ENCODE results near the gene TLNRD1. TPM values are rescaled to one million over a fixed set of nuclear protein-coding genes. Genes with fewer than 3 reads are reported as not detected.

TLNRD1 gene
- total and polyA plus RNA-seq, 2 experiments from 2014 or later = 14.4 to 41.8 TPM

DNA sequence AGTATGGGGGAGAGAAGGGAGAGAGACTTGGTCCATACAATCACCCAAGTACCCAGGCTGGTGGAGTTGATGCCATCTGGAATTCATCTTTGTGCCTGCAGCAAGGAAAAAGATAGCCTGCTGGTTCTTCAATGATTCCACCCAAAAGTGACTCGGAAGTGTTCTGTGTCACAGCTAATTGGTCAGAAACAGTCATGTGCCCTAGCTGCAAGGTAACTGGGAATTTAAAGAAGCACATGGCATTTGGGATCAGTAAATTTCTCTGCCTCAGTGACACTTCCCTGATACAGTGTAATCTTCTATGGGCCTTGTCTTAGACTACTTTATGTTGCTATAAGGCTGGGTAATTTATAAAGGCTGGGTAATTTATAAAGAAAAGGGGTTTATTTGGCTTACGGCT, 17.5 kb downstream of the TLNRD1 start:
- DNase-seq (ENCODE audit: low read depth in 1 of 2, low spot score in 1 of 2) = no peak

DNA sequence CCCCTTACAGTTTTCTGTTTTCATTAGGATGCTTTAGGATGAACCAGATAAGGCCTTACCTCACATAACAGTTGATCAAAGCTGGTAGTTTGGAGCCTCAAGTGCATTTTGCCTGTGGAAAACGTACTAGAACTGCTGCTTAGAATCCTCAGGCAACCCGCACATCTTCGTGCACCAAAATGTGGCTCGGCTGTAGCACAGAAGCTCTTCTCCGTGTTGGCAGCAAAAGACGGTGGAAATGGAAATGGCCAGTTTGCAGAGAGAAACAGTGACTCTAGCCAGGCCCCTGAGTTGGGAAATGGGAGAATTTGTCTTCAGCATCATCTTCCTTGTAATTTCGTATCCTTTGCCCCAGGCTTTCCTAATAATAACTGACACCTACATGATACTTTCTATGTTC, 20.6 kb downstream of the TLNRD1 start:
- no peaks in the 10 kb centered on the region for H3K4me1 ChIP-seq (ENCODE audit: low read depth)
- H3K36me3 ChIP-seq = no peaks in the 10 kb centered on the region
- no peaks in the 10 kb centered on the region for H3K9me3 ChIP-seq (ENCODE audit: low read depth)
- no peak overlapping the region for H3K4me3 ChIP-seq
- no peaks in the 10 kb centered on the region for H3K27me3 ChIP-seq
- H3K27ac ChIP-seq = no peak overlapping the region
- DNase-seq (ENCODE audit: low read depth in 1 of 2, low spot score in 1 of 2) = no peak
- TF ChIP-seq, protein P1, sequence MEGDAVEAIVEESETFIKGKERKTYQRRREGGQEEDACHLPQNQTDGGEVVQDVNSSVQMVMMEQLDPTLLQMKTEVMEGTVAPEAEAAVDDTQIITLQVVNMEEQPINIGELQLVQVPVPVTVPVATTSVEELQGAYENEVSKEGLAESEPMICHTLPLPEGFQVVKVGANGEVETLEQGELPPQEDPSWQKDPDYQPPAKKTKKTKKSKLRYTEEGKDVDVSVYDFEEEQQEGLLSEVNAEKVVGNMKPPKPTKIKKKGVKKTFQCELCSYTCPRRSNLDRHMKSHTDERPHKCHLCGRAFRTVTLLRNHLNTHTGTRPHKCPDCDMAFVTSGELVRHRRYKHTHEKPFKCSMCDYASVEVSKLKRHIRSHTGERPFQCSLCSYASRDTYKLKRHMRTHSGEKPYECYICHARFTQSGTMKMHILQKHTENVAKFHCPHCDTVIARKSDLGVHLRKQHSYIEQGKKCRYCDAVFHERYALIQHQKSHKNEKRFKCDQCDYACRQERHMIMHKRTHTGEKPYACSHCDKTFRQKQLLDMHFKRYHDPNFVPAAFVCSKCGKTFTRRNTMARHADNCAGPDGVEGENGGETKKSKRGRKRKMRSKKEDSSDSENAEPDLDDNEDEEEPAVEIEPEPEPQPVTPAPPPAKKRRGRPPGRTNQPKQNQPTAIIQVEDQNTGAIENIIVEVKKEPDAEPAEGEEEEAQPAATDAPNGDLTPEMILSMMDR (IDR thresholded peaks at IDR 0.05; ENCODE audit: low read depth, low read length) = no peak

More for the DNA sequence above, 17.5 kb downstream of the TLNRD1 start:
- Histone ChIP-seq H3K27ac (no peak overlapping the region), H3K9me3 (ENCODE audit: low read depth) (no peaks in the 10 kb centered on the region), H3K36me3 (no peaks in the 10 kb centered on the region), H3K27me3 (no peaks in the 10 kb centered on the region), H3K4me1 (ENCODE audit: low read depth) (no peaks in the 10 kb centered on the region), H3K4me3 (no peak overlapping the region)
- TF ChIP-seq, protein P1 (IDR thresholded peaks at IDR 0.05; ENCODE audit: low read depth, low read length) = no peak

DNA sequence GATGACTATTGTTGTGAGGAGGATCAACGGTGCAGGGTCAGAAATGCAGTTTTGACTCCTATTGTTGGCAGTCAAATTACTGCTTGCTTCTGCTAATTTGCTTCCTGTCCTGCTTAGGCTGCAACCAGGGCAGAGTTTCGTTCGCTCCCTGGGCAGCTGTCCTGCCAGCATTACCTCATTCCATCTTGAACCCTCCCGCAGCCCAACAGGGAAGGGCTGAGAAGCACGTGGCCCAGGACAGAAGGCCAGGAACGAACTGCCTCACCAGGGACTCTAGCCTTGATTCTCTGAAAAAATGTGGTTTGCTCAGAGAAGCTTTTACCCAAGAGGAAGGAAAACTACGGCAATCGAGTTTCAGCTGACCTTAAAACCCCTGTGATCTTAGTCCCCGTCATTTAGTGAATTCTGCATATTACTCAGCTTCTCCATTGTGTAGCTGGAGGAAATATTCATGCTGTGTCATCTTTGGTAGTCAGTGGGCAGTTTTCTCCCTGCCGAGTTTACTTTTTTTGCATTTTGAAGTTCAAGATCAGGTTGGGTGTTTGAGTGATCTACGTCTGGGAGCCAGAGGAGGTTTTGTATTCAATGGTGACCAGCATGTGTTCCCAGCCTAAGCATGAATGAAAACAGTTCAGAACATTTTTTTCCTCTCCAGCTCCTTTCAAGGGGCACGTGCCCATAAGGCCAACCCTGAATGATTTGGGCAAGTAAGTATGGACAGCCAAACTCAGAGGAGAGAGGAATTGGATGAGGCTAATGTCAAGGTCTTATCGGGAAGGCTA, 23.0 kb downstream of the TLNRD1 start:
- Histone ChIP-seq H3K4me3 (no peak overlapping the region), H3K27me3 (no peaks in the 10 kb centered on the region), H3K27ac (no peak overlapping the region), H3K36me3 (no peaks in the 10 kb centered on the region), H3K4me1 (ENCODE audit: low read depth) (no peaks in the 10 kb centered on the region), H3K9me3 (ENCODE audit: low read depth) (no peaks in the 10 kb centered on the region)
- DNase-seq (ENCODE audit: low read depth in 1 of 2, low spot score in 1 of 2) = peak in 1 of 2 donors; percentile 74
- TF ChIP-seq, protein P1 (IDR thresholded peaks at IDR 0.05; ENCODE audit: low read depth, low read length) = no peak

DNA sequence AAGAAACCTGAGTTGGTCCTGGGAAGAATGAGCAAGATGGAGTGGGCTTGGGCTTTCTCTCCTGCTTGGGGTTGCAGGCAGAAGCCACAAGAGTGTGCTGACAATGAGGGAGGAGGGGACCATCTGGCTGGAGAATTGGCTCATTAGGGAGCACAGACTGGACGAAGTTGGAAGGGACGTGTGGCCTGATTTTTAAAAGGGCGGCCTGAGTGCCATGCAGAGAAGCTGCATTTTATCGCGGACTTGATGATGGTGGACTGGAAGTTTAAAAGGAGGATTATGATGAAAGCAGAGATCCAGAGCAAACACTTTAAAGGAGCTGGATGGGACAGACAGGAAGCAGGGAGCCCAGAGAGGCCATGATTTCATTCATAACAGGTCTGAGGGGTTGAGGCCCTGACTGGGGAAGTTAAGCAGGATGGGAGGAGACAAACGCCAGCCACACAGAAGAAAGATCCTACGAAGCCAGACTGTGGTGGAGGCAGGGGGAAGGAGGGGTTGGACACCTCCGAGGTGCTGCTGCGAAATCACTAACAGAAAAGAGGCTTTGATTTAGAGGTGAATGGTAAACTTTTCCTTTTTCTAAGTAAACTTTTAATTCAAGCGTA, 23.6 kb downstream of the TLNRD1 start:
- H3K4me1 ChIP-seq (ENCODE audit: low read depth) = no peaks in the 10 kb centered on the region
- TF ChIP-seq, protein P1 (IDR thresholded peaks at IDR 0.05; ENCODE audit: low read depth, low read length) = no peak
- no peaks in the 10 kb centered on the region for H3K9me3 ChIP-seq (ENCODE audit: low read depth)
- H3K27ac ChIP-seq = no peak overlapping the region
- no peak for DNase-seq (ENCODE audit: low read depth in 1 of 2, low spot score in 1 of 2)
- no peak overlapping the region for H3K4me3 ChIP-seq
- no peaks in the 10 kb centered on the region for H3K27me3 ChIP-seq
- no peaks in the 10 kb centered on the region for H3K36me3 ChIP-seq

DNA sequence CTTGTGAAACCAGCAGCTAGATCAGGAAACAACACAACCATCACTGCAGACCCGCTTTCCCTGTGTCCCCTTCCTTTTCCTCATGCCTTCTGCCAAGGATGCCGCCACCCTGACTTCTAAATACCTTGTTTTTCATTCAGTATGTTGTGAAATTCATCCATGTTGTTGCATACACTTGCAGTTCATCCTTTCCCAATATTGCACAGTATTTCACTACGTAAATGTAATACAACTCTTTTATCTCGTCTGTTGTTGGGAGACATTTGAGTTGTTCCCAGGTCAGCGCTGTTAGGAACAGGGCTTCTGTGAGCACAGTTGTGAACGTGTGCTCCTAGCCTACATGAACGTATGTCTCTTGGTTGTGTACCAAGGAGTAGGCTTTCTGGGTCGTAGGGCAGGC, 24.2 kb downstream of the TLNRD1 start:
- Histone ChIP-seq H3K4me1 (ENCODE audit: low read depth) (no peaks in the 10 kb centered on the region), H3K27me3 (no peaks in the 10 kb centered on the region)
- TF ChIP-seq, protein P1 (IDR thresholded peaks at IDR 0.05; ENCODE audit: low read depth, low read length) = no peak

More for the DNA sequence above, 24.2 kb downstream of the TLNRD1 start:
- Histone ChIP-seq H3K4me3 (no peak overlapping the region), H3K27ac (no peak overlapping the region), H3K9me3 (ENCODE audit: low read depth) (no peaks in the 10 kb centered on the region), H3K36me3 (no peaks in the 10 kb centered on the region)
- DNase-seq (ENCODE audit: low read depth in 1 of 2, low spot score in 1 of 2) = no peak
